Lower leg skin (tissue), 3 donors: Measurements from ENCODE around the gene AJAP1.

Experiments used
- POLR2A ChIP-seq, 2 donors: fragments of 450-650 bp; IDR thresholded peaks; one replicate each; pipeline ENCODE4 v1.6.1; 2016 to 2017; ENCODE audit warnings: antibody characterized with exemption in 2 of 2, mild to moderate bottlenecking in 1 of 2, moderate library complexity in 1 of 2
- TF ChIP-seq, protein P1 (sequence below), 3 donors: fragments of 450-650 bp; IDR thresholded peaks; one replicate each; pipeline ENCODE4 v1.5.1; 2016; ENCODE audit warnings: antibody characterized with exemption in 3 of 3, mild to moderate bottlenecking in 3 of 3, moderate library complexity in 2 of 3

DNA sequence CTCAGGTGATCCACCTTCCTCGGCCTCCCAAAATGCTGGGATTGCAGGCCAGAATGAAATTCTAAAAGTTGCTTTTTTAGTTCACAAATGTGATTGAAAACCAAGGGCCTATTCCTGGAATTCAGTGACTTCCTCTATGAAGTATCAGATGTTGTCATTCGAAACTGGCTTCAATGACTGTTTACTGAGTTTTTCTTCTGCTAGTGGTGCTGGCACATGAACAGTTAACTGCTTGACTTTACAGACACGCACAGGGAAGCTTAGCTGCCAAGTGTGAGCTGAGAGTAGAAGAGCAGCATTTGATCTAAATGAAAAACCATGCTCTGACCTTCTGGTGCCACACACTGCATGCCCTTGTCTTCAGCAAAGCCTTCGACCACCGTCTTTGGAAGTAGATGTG, 32.8 kb upstream of the AJAP1 start:
- TF ChIP-seq, protein P1, sequence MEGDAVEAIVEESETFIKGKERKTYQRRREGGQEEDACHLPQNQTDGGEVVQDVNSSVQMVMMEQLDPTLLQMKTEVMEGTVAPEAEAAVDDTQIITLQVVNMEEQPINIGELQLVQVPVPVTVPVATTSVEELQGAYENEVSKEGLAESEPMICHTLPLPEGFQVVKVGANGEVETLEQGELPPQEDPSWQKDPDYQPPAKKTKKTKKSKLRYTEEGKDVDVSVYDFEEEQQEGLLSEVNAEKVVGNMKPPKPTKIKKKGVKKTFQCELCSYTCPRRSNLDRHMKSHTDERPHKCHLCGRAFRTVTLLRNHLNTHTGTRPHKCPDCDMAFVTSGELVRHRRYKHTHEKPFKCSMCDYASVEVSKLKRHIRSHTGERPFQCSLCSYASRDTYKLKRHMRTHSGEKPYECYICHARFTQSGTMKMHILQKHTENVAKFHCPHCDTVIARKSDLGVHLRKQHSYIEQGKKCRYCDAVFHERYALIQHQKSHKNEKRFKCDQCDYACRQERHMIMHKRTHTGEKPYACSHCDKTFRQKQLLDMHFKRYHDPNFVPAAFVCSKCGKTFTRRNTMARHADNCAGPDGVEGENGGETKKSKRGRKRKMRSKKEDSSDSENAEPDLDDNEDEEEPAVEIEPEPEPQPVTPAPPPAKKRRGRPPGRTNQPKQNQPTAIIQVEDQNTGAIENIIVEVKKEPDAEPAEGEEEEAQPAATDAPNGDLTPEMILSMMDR (IDR thresholded peaks at IDR 0.05) = no peak
- no peak for TF ChIP-seq POLR2A (IDR thresholded peaks at IDR 0.05)
